Measurements from ENCODE around the gene OR5D16. TPM values are rescaled to one million over a fixed set of nuclear protein-coding genes. Genes with fewer than 3 reads are reported as not detected.
"Not testable (repeated sequence)": the region's sequence is repeated elsewhere in the genome, so short reads cannot be mapped to it uniquely, and the experiment has no call there.

Gene OR5D16
- total RNA-seq, 1 experiment from 2014 or later = not detected

GRCh38 chr11:55849037-55849436 lies 10.5 kb downstream of the OR5D16 start:
- Histone ChIP-seq H3K4me1 (replicated peaks; ENCODE audit: insufficient read depth) (no peaks in the 10 kb centered on the region), H3K36me3 (ENCODE audit: low read depth) (no peaks in the 10 kb centered on the region), H3K9me3 (ENCODE audit: insufficient read depth, low read depth) (no peaks in the 10 kb centered on the region; the same call in 1 of the 2 replicates), H3K79me2 (ENCODE audit: low read depth) (no peaks in the 10 kb centered on the region), H3K4me2 (no peak overlapping the region), H4K20me1 (ENCODE audit: insufficient read depth) (no peaks in the 10 kb centered on the region), H3K27me3 (ENCODE audit: insufficient read depth, low read depth) (no peaks in the 10 kb centered on the region), H3K9me2 (ENCODE audit: insufficient read depth) (no peaks in the 10 kb centered on the region; the same call in 1 of the 2 replicates), H3K4me3 (no peak overlapping the region), H2AFZ (no peak overlapping the region), H3F3A (ENCODE audit: insufficient read depth, low read depth) (no peaks in the 10 kb centered on the region), H3K27ac (no peak overlapping the region)
- no TSS peak for BruUV-seq (replicated peaks)
- no peak for DNase-seq
- TF ChIP-seq CTCF (conservative IDR thresholded peaks at IDR 0.05) (no peak), EZH2 (IDR thresholded peaks at IDR 0.05; ENCODE audit: low read depth) (no peak)
- ChIA-PET POLR2A (ENCODE audit: unreplicated experiment) (no interaction called here), CTCF (no interaction called here)
- intact Hi-C loops (cut with micrococcal nuclease; ENCODE audit: unreplicated experiment) = no loop called here

- Histone ChIP-seq H3K27ac (no peak overlapping the region), H3F3A (ENCODE audit: insufficient read depth, low read depth) (no peaks in the 10 kb centered on the region), H3K9me3 (ENCODE audit: insufficient read depth, low read depth) (no peaks in the 10 kb centered on the region; the same call in 1 of the 2 replicates), H3K79me2 (ENCODE audit: low read depth) (no peaks in the 10 kb centered on the region), H3K4me1 (replicated peaks; ENCODE audit: insufficient read depth) (no peaks in the 10 kb centered on the region), H3K4me3 (no peak overlapping the region), H2AFZ (no peak overlapping the region), H3K9me2 (ENCODE audit: insufficient read depth) (no peaks in the 10 kb centered on the region; the same call in 1 of the 2 replicates), H3K27me3 (ENCODE audit: insufficient read depth, low read depth) (0 out of 2 replicates have a peak, but pooled peaks cover 3% of the 10 kb centered on the region), H4K20me1 (ENCODE audit: insufficient read depth) (no peaks in the 10 kb centered on the region), H3K4me2 (no peak overlapping the region), H3K36me3 (ENCODE audit: low read depth) (no peaks in the 10 kb centered on the region)
- TF ChIP-seq CTCF (conservative IDR thresholded peaks at IDR 0.05) (no peak), EZH2 (IDR thresholded peaks at IDR 0.05; ENCODE audit: low read depth) (no peak)
- BruUV-seq (replicated peaks) = no TSS peak
- CTCF ChIA-PET = no interaction called here
- POLR2A ChIA-PET (ENCODE audit: unreplicated experiment) = no interaction called here
- intact Hi-C loops (cut with micrococcal nuclease; ENCODE audit: unreplicated experiment) = no loop called here
- DNase-seq = no peak
Observed at GRCh38 chr11:55852141-55852540, 13.6 kb downstream of the OR5D16 start.

- H3K27me3 ChIP-seq (ENCODE audit: insufficient read depth, low read depth) = 0 out of 2 replicates have a peak, but pooled peaks cover 4% of the 10 kb centered on the region
- no peaks in the 10 kb centered on the region; the same call in 1 of the 2 replicates for H3K9me3 ChIP-seq (ENCODE audit: insufficient read depth, low read depth)
- no TSS peak for BruUV-seq (replicated peaks)
- no peaks in the 10 kb centered on the region for H3K4me1 ChIP-seq (replicated peaks; ENCODE audit: insufficient read depth)
- no peak for DNase-seq
- TF ChIP-seq EZH2 (IDR thresholded peaks at IDR 0.05; ENCODE audit: low read depth) (no peak), CTCF (conservative IDR thresholded peaks at IDR 0.05) (no peak)
- no peak overlapping the region for H3K4me3 ChIP-seq
- POLR2A ChIA-PET (ENCODE audit: unreplicated experiment) = no interaction called here
- no peaks in the 10 kb centered on the region for H3K36me3 ChIP-seq (ENCODE audit: low read depth)
- H3K9me2 ChIP-seq (ENCODE audit: insufficient read depth) = no peaks in the 10 kb centered on the region; the same call in 1 of the 2 replicates
- no peak overlapping the region for H3K27ac ChIP-seq
- H3K4me2 ChIP-seq = no peak overlapping the region
- no peaks in the 10 kb centered on the region for H3K79me2 ChIP-seq (ENCODE audit: low read depth)
- no peaks in the 10 kb centered on the region for H4K20me1 ChIP-seq (ENCODE audit: insufficient read depth)
- H2AFZ ChIP-seq = no peak overlapping the region
- CTCF ChIA-PET = no interaction called here
- no peaks in the 10 kb centered on the region for H3F3A ChIP-seq (ENCODE audit: insufficient read depth, low read depth)
- intact Hi-C loops (cut with micrococcal nuclease; ENCODE audit: unreplicated experiment) = no loop called here
Observed at GRCh38 chr11:55854704-55855103, 16.2 kb downstream of the OR5D16 start.

- H2AFZ ChIP-seq; CTCF ChIA-PET; intact Hi-C loops (cut with micrococcal nuclease; ENCODE audit: unreplicated experiment); H3K79me2 ChIP-seq (ENCODE audit: low read depth); DNase-seq; H3K4me1 ChIP-seq (replicated peaks; ENCODE audit: insufficient read depth); BruUV-seq (replicated peaks); H3K36me3 ChIP-seq (ENCODE audit: low read depth); POLR2A ChIA-PET (ENCODE audit: unreplicated experiment); H3K4me3 ChIP-seq; H3F3A ChIP-seq (ENCODE audit: insufficient read depth, low read depth); H3K27ac ChIP-seq; H4K20me1 ChIP-seq (ENCODE audit: insufficient read depth); H3K9me2 ChIP-seq (ENCODE audit: insufficient read depth); H3K27me3 ChIP-seq (ENCODE audit: insufficient read depth, low read depth); H3K9me3 ChIP-seq (ENCODE audit: insufficient read depth, low read depth); H3K4me2 ChIP-seq: not testable (repeated sequence)
Observed at GRCh38 chr11:55867354-55867753, 28.8 kb downstream of the OR5D16 start.

- H3K9me3 ChIP-seq (ENCODE audit: insufficient read depth, low read depth); H3K4me1 ChIP-seq (replicated peaks; ENCODE audit: insufficient read depth); BruUV-seq (replicated peaks); H3F3A ChIP-seq (ENCODE audit: insufficient read depth, low read depth); H3K4me2 ChIP-seq; H3K79me2 ChIP-seq (ENCODE audit: low read depth); H3K4me3 ChIP-seq; intact Hi-C loops (cut with micrococcal nuclease; ENCODE audit: unreplicated experiment); H3K9me2 ChIP-seq (ENCODE audit: insufficient read depth); H2AFZ ChIP-seq; POLR2A ChIA-PET (ENCODE audit: unreplicated experiment); CTCF ChIA-PET; H4K20me1 ChIP-seq (ENCODE audit: insufficient read depth); H3K36me3 ChIP-seq (ENCODE audit: low read depth); H3K27me3 ChIP-seq (ENCODE audit: insufficient read depth, low read depth); DNase-seq; H3K27ac ChIP-seq: not testable (repeated sequence)
Observed at GRCh38 chr11:55872731-55873130, 34.2 kb downstream of the OR5D16 start.
